ENCODE data around the gene PCYT1A. TPM values are rescaled to one million over a fixed set of nuclear protein-coding genes. Genes with fewer than 3 reads are reported as not detected.
"Not testable (repeated sequence)": the region's sequence is repeated elsewhere in the genome, so short reads cannot be mapped to it uniquely, and the experiment has no call there.

The PCYT1A gene
- total RNA-seq, 1 donor = 86.1 TPM

DNA sequence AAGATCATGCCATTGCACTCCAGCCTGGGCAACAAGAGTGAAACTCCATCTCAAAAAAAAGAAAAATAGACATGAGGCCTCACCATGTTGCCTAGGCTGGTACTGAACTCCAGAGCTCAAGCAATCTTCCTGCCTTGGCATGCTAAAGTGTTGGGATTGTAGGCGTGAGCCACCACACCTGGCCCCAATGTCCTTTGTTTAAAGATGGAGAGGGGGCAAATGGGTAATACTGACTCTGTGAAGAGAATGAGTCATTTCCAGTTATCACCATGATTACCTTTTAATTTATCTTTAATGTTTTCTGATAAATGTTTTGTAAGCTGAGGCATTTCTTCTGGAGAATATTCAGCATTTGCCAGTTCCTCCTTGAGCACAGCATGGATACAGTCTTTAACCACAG, 28.3 kb upstream of the PCYT1A start:
- no peaks in the 10 kb centered on the region for H3K9me3 ChIP-seq (ENCODE audit: low read depth, low read length)
- no peak overlapping the region for H3K4me3 ChIP-seq (ENCODE audit: insufficient read depth, low read length)
- no peak overlapping the region for H3K4me2 ChIP-seq (ENCODE audit: insufficient read depth, low read length)
- H3K36me3 ChIP-seq (ENCODE audit: insufficient read depth, low read length) = no peaks in the 10 kb centered on the region
- no peak for TF ChIP-seq CTCF (IDR thresholded peaks at IDR 0.05; ENCODE audit: extremely low read depth, low read depth, low read length)
- no peak overlapping the region for H3K27ac ChIP-seq (ENCODE audit: low read depth, low read length)
- no peaks in the 10 kb centered on the region for H4K20me1 ChIP-seq (ENCODE audit: insufficient read depth, low read length)
- H3K27me3 ChIP-seq (ENCODE audit: insufficient read depth, low read length) = no peaks in the 10 kb centered on the region
- DNase-seq (ENCODE audit: insufficient read length, low spot score, missing footprints) = no peak
- H3K79me2 ChIP-seq (ENCODE audit: insufficient read depth, low read length) = peaks cover 3% of the 10 kb centered on the region
- H3K4me1 ChIP-seq (ENCODE audit: insufficient read depth, low read length) = peaks cover 5% of the 10 kb centered on the region
- H2AFZ ChIP-seq (ENCODE audit: low read length) = no peak overlapping the region

DNA sequence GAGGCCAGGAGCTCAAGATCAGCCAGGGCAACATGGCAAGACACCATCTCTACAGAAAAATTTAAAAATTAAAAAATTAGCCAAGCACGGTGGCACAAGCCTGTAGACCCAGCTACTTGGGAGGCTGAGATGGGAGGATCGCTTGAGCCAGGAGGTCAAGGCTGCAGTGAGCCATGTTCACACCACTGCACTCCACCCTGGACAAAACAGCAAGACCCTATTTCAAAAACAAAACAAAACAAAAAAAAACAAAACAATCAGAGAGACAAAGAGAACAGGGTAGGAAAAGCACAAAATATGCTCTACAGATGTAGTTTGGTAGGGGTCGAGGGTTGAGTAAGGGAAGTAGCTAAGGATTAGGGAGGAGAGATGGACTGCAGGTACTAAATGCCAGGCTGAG, 27.1 kb upstream of the PCYT1A start:
- no peak overlapping the region for H2AFZ ChIP-seq (ENCODE audit: low read length)
- peaks cover 5% of the 10 kb centered on the region for H3K4me1 ChIP-seq (ENCODE audit: insufficient read depth, low read length)
- no peak overlapping the region for H3K27ac ChIP-seq (ENCODE audit: low read depth, low read length)
- H4K20me1 ChIP-seq (ENCODE audit: insufficient read depth, low read length) = no peaks in the 10 kb centered on the region
- H3K4me3 ChIP-seq (ENCODE audit: insufficient read depth, low read length) = no peak overlapping the region
- H3K36me3 ChIP-seq (ENCODE audit: insufficient read depth, low read length) = no peaks in the 10 kb centered on the region
- no peaks in the 10 kb centered on the region for H3K9me3 ChIP-seq (ENCODE audit: low read depth, low read length)
- TF ChIP-seq CTCF (IDR thresholded peaks at IDR 0.05; ENCODE audit: extremely low read depth, low read depth, low read length) = no peak
- no peak overlapping the region for H3K4me2 ChIP-seq (ENCODE audit: insufficient read depth, low read length)
- peak; percentile 57 for DNase-seq (ENCODE audit: insufficient read length, low spot score, missing footprints)
- H3K79me2 ChIP-seq (ENCODE audit: insufficient read depth, low read length) = peaks cover 3% of the 10 kb centered on the region
- H3K27me3 ChIP-seq (ENCODE audit: insufficient read depth, low read length) = no peaks in the 10 kb centered on the region

GRCh38 chr3:196314086-196314485, 26.6 kb upstream of the PCYT1A start:
- not testable (repeated sequence) for H3K79me2 ChIP-seq (ENCODE audit: insufficient read depth, low read length); H3K4me3 ChIP-seq (ENCODE audit: insufficient read depth, low read length); H3K9me3 ChIP-seq (ENCODE audit: low read depth, low read length); H3K4me2 ChIP-seq (ENCODE audit: insufficient read depth, low read length); H3K27me3 ChIP-seq (ENCODE audit: insufficient read depth, low read length); DNase-seq (ENCODE audit: insufficient read length, low spot score, missing footprints); H4K20me1 ChIP-seq (ENCODE audit: insufficient read depth, low read length); H3K36me3 ChIP-seq (ENCODE audit: insufficient read depth, low read length); H3K27ac ChIP-seq (ENCODE audit: low read depth, low read length); H2AFZ ChIP-seq (ENCODE audit: low read length); H3K4me1 ChIP-seq (ENCODE audit: insufficient read depth, low read length)

GRCh38 chr3:196302960-196303359, 15.4 kb upstream of the PCYT1A start:
- not testable (repeated sequence) for H4K20me1 ChIP-seq (ENCODE audit: insufficient read depth, low read length); H3K9me3 ChIP-seq (ENCODE audit: low read depth, low read length); H3K4me2 ChIP-seq (ENCODE audit: insufficient read depth, low read length); H3K4me3 ChIP-seq (ENCODE audit: insufficient read depth, low read length); H3K27ac ChIP-seq (ENCODE audit: low read depth, low read length); DNase-seq (ENCODE audit: insufficient read length, low spot score, missing footprints); H3K27me3 ChIP-seq (ENCODE audit: insufficient read depth, low read length); H3K79me2 ChIP-seq (ENCODE audit: insufficient read depth, low read length); H2AFZ ChIP-seq (ENCODE audit: low read length); H3K4me1 ChIP-seq (ENCODE audit: insufficient read depth, low read length)
- H3K36me3 ChIP-seq (ENCODE audit: insufficient read depth, low read length) = peaks cover 10% of the 10 kb centered on the region

DNA sequence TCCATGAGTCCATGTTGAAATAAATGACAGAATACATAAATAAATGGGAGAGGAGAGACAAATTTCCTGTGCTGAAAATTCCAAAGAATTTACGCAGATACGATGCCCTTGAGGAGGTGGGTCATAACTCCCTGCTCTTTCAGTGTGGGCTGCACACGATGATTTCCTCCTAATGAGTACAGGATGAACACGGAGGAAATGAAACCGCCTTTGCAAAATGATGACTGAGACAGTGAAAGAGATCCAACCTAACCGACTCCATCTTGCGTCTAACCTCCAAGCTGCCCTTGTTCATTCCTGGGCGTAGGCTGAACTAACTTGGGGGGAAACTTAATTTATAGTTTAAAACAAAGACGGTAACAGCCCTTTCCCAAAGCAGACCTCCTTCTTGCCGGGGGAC, 15.0 kb upstream of the PCYT1A start:
- H3K9me3 ChIP-seq (ENCODE audit: low read depth, low read length); H3K27ac ChIP-seq (ENCODE audit: low read depth, low read length); H3K4me1 ChIP-seq (ENCODE audit: insufficient read depth, low read length); H3K79me2 ChIP-seq (ENCODE audit: insufficient read depth, low read length); H3K4me3 ChIP-seq (ENCODE audit: insufficient read depth, low read length); H3K4me2 ChIP-seq (ENCODE audit: insufficient read depth, low read length); H3K27me3 ChIP-seq (ENCODE audit: insufficient read depth, low read length); DNase-seq (ENCODE audit: insufficient read length, low spot score, missing footprints); H2AFZ ChIP-seq (ENCODE audit: low read length); H4K20me1 ChIP-seq (ENCODE audit: insufficient read depth, low read length): not testable (repeated sequence)
- H3K36me3 ChIP-seq (ENCODE audit: insufficient read depth, low read length) = peaks cover 10% of the 10 kb centered on the region

Measured in osteoblast (primary cell).